Prostate gland (tissue), 2 donors: Measurements from ENCODE around the gene LDLRAD4. TPM values are rescaled to one million over a fixed set of nuclear protein-coding genes. Genes with fewer than 3 reads are reported as not detected.
A peak's percentile ranks its signal among the peaks of the same experiment; 100 is the strongest.

Source experiments
- DNase-seq: peaks from one replicate; pipeline ENCODE4 v3.0.0-alpha.2; 2019; ENCODE audit warnings: low spot score
- H3K27ac ChIP-seq, 2 donors: fragments of 200-600 bp; sonication (generic); 2 replicates each; pipeline ENCODE4 v1.5.1; 2017 to 2019
- H3K27me3 ChIP-seq: fragments of 200-600 bp; sonication (generic); replicated peaks from 2 replicates; pipeline ENCODE4 v1.5.1; 2019; ENCODE audit not compliant: insufficient read depth
- H3K36me3 ChIP-seq, 2 donors: fragments of 200-600 bp; sonication (generic); 1 replicate in 1 of 2; 2 replicates in 1 of 2; pipeline versions ENCODE4 v1.5.1 to v1.8.1; 2017 to 2019
- H3K4me1 ChIP-seq: fragments of 200-600 bp; sonication (generic); replicated peaks from 2 replicates; pipeline ENCODE4 v1.5.1; 2019
- H3K4me3 ChIP-seq, 2 donors: fragments of 200-600 bp; sonication (generic); 2 replicates each; pipeline ENCODE4 v1.5.1; 2017 to 2019
- H3K9me3 ChIP-seq: fragments of 200-600 bp; sonication (generic); 2 replicates; pipeline ENCODE4 v1.5.1; 2017
- CTCF ChIP-seq, 4 experiments: fragments of 200-600 bp in 2 of 4; fragments of 450-650 bp in 2 of 4; sonication (generic) in 2 of 4; IDR thresholded peaks; 1 replicate in 3 of 4; 2 replicates in 1 of 4; pipeline ENCODE4 v1.5.1; 2016 to 2019; ENCODE audit warnings: antibody characterized with exemption in 4 of 4, mild to moderate bottlenecking in 2 of 4, moderate library complexity in 2 of 4
- POLR2A ChIP-seq: fragments of 450-650 bp; IDR thresholded peaks from one replicate; pipeline ENCODE4 v1.6.1; 2016; ENCODE audit warnings: antibody characterized with exemption, mild to moderate bottlenecking
- POLR2AphosphoS5 ChIP-seq: sonication (generic); formaldehyde crosslinking; IDR thresholded peaks from one replicate; pipeline ENCODE4 v1.6.1; 2017; ENCODE audit warnings: antibody characterized with exemption
- WGBS: methylation state at CpG from one replicate; pipeline ENCODE4 v1.1.5; 2018; 5-methylcytosine and 5-hydroxymethylcytosine counted together
- intact Hi-C: fragments of 100-400 bp; cut with DNase I; formaldehyde crosslinking; loops from one replicate; pipeline ENCODE4 v1.14.2; 2022
- total RNA-seq, 2 donors: library from RNA; depleted of rRNA; stranded (reverse); fragments of >200 nt; gene quantifications; one replicate each; pipeline ENCODE4 v1.1.0, GENCODE V29; 2016

Gene LDLRAD4
- total RNA-seq, 2 donors from 2014 or later, result 59.9 to 107 TPM

- Histone ChIP-seq H3K9me3 (no peaks in the 10 kb centered on the region), H3K27ac (no peak overlapping the region), H3K36me3 (no peaks in the 10 kb centered on the region), H3K27me3 (no peaks in the 10 kb centered on the region), H3K4me3 (no peak overlapping the region), H3K4me1 (peaks cover 4% of the 10 kb centered on the region)
- 38% methylated on average over 3 of the region's 3 CpGs for WGBS
- TF ChIP-seq POLR2A (no peak), CTCF (IDR thresholded peaks at IDR 0.05) (no peak), POLR2AphosphoS5 (no peak)
- intact Hi-C loops, result loop anchor here (5.0 kb wide), 1 partner anchor 171 kb away; the partner anchor contains the start of genes FAM210A and RNMT
- DNase-seq, result no peak
These were observed 337.3 kb downstream of the LDLRAD4 start for GRCh38 chr18:13555865-13556264.

- H3K4me3 ChIP-seq, result no peak overlapping the region
- no peak for DNase-seq
- intact Hi-C loops, result loop anchor here (5.0 kb wide), 1 partner anchor 171 kb away; the partner anchor contains the start of genes FAM210A and RNMT
- H3K36me3 ChIP-seq, result no peaks in the 10 kb centered on the region
- H3K27me3 ChIP-seq, result no peaks in the 10 kb centered on the region
- no peak overlapping the region for H3K27ac ChIP-seq
- no peaks in the 10 kb centered on the region for H3K4me1 ChIP-seq
- H3K9me3 ChIP-seq, result no peaks in the 10 kb centered on the region
- WGBS, result 34% methylated on average over 3 of the region's 3 CpGs
- TF ChIP-seq CTCF (IDR thresholded peaks at IDR 0.05), result no peak
- TF ChIP-seq POLR2AphosphoS5, result no peak
- TF ChIP-seq POLR2A, result no peak
These were observed 337.9 kb downstream of the LDLRAD4 start for GRCh38 chr18:13556502-13556901.

- 7% methylated on average over 5 of the region's 5 CpGs for WGBS
- no peak for DNase-seq
- TF ChIP-seq CTCF (IDR thresholded peaks at IDR 0.05), result peak in 2 of 4 experiments; percentile 40 to 51
- no peak for TF ChIP-seq POLR2AphosphoS5
- Histone ChIP-seq H3K4me3 (no peak overlapping the region), H3K9me3 (no peaks in the 10 kb centered on the region), H3K4me1 (no peaks in the 10 kb centered on the region), H3K27me3 (no peaks in the 10 kb centered on the region), H3K27ac (no peak overlapping the region), H3K36me3 (no peaks in the 10 kb centered on the region)
- intact Hi-C loops, result loop anchor here (5.0 kb wide), 1 partner anchor 169 kb away; the partner anchor contains the start of genes FAM210A and RNMT
These were observed 339.6 kb downstream of the LDLRAD4 start for GRCh38 chr18:13558124-13558523.

GRCh38 chr18:13558790-13559189, 340.2 kb downstream of the LDLRAD4 start:
- H3K36me3 ChIP-seq, result no peaks in the 10 kb centered on the region
- no peak for TF ChIP-seq CTCF (IDR thresholded peaks at IDR 0.05)
- no peak for TF ChIP-seq POLR2A
- no peak for TF ChIP-seq POLR2AphosphoS5
- H3K4me3 ChIP-seq, result no peak overlapping the region
- H3K9me3 ChIP-seq, result no peaks in the 10 kb centered on the region
- H3K27me3 ChIP-seq, result no peaks in the 10 kb centered on the region
- 76% methylated on average over 6 of the region's 6 CpGs for WGBS
- DNase-seq, result no peak
- intact Hi-C loops, result loop anchor here (5.0 kb wide), 1 partner anchor 169 kb away; the partner anchor contains the start of genes FAM210A and RNMT
- H3K27ac ChIP-seq, result no peak overlapping the region
- no peaks in the 10 kb centered on the region for H3K4me1 ChIP-seq

- intact Hi-C loops, result loop anchor here (5.0 kb wide), 2 partner anchors 68 to 168 kb away; partner anchors contain the start of genes FAM210A and RNMT
- WGBS, result 88% methylated on average over 4 of the region's 4 CpGs
- H3K4me1 ChIP-seq, result no peaks in the 10 kb centered on the region
- H3K36me3 ChIP-seq, result no peaks in the 10 kb centered on the region
- no peak for DNase-seq
- H3K27ac ChIP-seq, result no peak overlapping the region
- no peaks in the 10 kb centered on the region for H3K9me3 ChIP-seq
- H3K27me3 ChIP-seq, result no peaks in the 10 kb centered on the region
- TF ChIP-seq POLR2A (no peak), CTCF (IDR thresholded peaks at IDR 0.05) (no peak), POLR2AphosphoS5 (no peak)
- no peak overlapping the region for H3K4me3 ChIP-seq
These were observed 341.2 kb downstream of the LDLRAD4 start for GRCh38 chr18:13559754-13560153.
